Mesendoderm (in vitro differentiated cells): ENCODE data around the gene GNAL.
A peak's percentile ranks its signal among the peaks of the same experiment; 100 is the strongest.

Source experiments
- DNase-seq: peaks from one replicate; pipeline ENCODE4 v3.0.0; 2013
- H2AK5ac ChIP-seq: 2 replicates; pipeline ENCODE4 v1.6.1; 2013; ENCODE audit warnings: low read length, inconsistent platforms
- H2BK120ac ChIP-seq: 2 replicates; pipeline ENCODE4 v1.6.1; 2013; ENCODE audit warnings: low read depth, mild to moderate bottlenecking, low read length, moderate library complexity, mixed read lengths
- H2BK15ac ChIP-seq: replicated peaks from 2 replicates; pipeline ENCODE4 v1.6.1; 2013; ENCODE audit warnings: low read depth, mild to moderate bottlenecking, moderate library complexity
- H2BK5ac ChIP-seq: 2 replicates; pipeline ENCODE4 v1.6.1; 2013; ENCODE audit warnings: low read length, inconsistent platforms
- H3K18ac ChIP-seq: 2 replicates; pipeline ENCODE4 v1.6.1; 2013; ENCODE audit warnings: mild to moderate bottlenecking, low read length, mixed read lengths
- H3K23ac ChIP-seq: one replicate; pipeline ENCODE4 v1.6.1; 2013; ENCODE audit warnings: low read length
- H3K27ac ChIP-seq: 2 replicates; pipeline ENCODE4 v1.5.1; 2013; ENCODE audit warnings: low read depth, mild to moderate bottlenecking, inconsistent platforms, low read length, moderate library complexity
- H3K27me3 ChIP-seq: 2 replicates; pipeline ENCODE4 v1.6.1; 2013; ENCODE audit warnings: low read length, control low read depth, mild to moderate bottlenecking, inconsistent platforms; ENCODE audit not compliant: insufficient read depth, poor library complexity
- H3K36me3 ChIP-seq: 2 replicates; pipeline ENCODE4 v1.6.1; 2013; ENCODE audit warnings: low read length, inconsistent platforms; ENCODE audit not compliant: control insufficient read depth, insufficient read depth
- H3K4ac ChIP-seq: one replicate; pipeline ENCODE4 v1.6.1; 2013; ENCODE audit warnings: low read depth, mild to moderate bottlenecking, low read length, moderate library complexity
- H3K4me1 ChIP-seq: 2 replicates; pipeline ENCODE4 v1.6.1; 2013; ENCODE audit warnings: low read depth, low read length, inconsistent platforms; ENCODE audit not compliant: control insufficient read depth
- H3K4me2 ChIP-seq: 2 replicates; pipeline ENCODE4 v1.6.1; 2013; ENCODE audit warnings: low read length
- H3K4me3 ChIP-seq: 2 replicates; pipeline ENCODE4 v1.5.1; 2013; ENCODE audit warnings: mild to moderate bottlenecking, low read length
- H3K56ac ChIP-seq: one replicate; pipeline ENCODE4 v1.6.1; 2013; ENCODE audit warnings: low read length
- H3K79me1 ChIP-seq: 2 replicates; pipeline ENCODE4 v1.6.1; 2013; ENCODE audit warnings: low read length, inconsistent platforms
- H3K79me2 ChIP-seq: 2 replicates; pipeline ENCODE4 v1.6.1; 2013; ENCODE audit warnings: mild to moderate bottlenecking, low read length; ENCODE audit not compliant: control insufficient read depth, insufficient read depth
- H3K9ac ChIP-seq: 2 replicates; pipeline ENCODE4 v1.6.1; 2013; ENCODE audit warnings: low read length, inconsistent platforms
- H4K5ac ChIP-seq: one replicate; pipeline ENCODE4 v1.6.1; 2013; ENCODE audit warnings: low read length
- H4K8ac ChIP-seq: one replicate; pipeline ENCODE4 v1.6.1; 2013; ENCODE audit warnings: low read depth, mild to moderate bottlenecking, control low read depth, low read length, moderate library complexity
- WGBS: extraction: QIAGEN DNeasy Blood & Tissue Kit; methylation state at CpG from one replicate; pipeline ENCODE4 v1.1.7; 2013; ENCODE audit warnings: low lambda C conversion rate, missing lambda C conversion rate; ENCODE audit not compliant: insufficient coverage; ENCODE audit errors: extremely low coverage; 5-methylcytosine and 5-hydroxymethylcytosine counted together

Gene GNAL

GRCh38 chr18:11849279-11849678 lies 160.2 kb downstream of the GNAL start:
- H3K4ac ChIP-seq = no peak overlapping the region
- DNase-seq = no peak
- H3K4me3 ChIP-seq = no peak overlapping the region
- no peaks in the 10 kb centered on the region for H3K36me3 ChIP-seq
- no peak overlapping the region for H3K56ac ChIP-seq
- H2BK15ac ChIP-seq = no peak overlapping the region
- H3K23ac ChIP-seq = no peak overlapping the region
- H3K4me1 ChIP-seq = peaks cover 4% of the 10 kb centered on the region
- no peak overlapping the region for H3K18ac ChIP-seq
- no peak overlapping the region for H3K9ac ChIP-seq
- H4K8ac ChIP-seq = no peak overlapping the region
- no peak overlapping the region for H2BK5ac ChIP-seq
- no CpG with 5 or more reads among the region's 7 CpGs for WGBS
- H4K5ac ChIP-seq = no peak overlapping the region
- H2AK5ac ChIP-seq = no peak overlapping the region
- H3K27me3 ChIP-seq = no peaks in the 10 kb centered on the region
- H2BK120ac ChIP-seq = no peak overlapping the region
- H3K27ac ChIP-seq = no peak overlapping the region
- H3K79me2 ChIP-seq = peaks cover 20% of the 10 kb centered on the region
- H3K4me2 ChIP-seq = no peak overlapping the region
- peaks cover 7% of the 10 kb centered on the region for H3K79me1 ChIP-seq

- Histone ChIP-seq H3K79me2 (peaks cover 20% of the 10 kb centered on the region), H3K4me1 (peaks cover 4% of the 10 kb centered on the region), H3K4ac (no peak overlapping the region), H3K27ac (no peak overlapping the region), H3K18ac (no peak overlapping the region), H2BK15ac (no peak overlapping the region), H2BK5ac (no peak overlapping the region), H3K9ac (no peak overlapping the region), H3K56ac (peak overlapping the region; percentile 34), H2AK5ac (no peak overlapping the region), H4K8ac (no peak overlapping the region), H3K4me2 (no peak overlapping the region), H4K5ac (no peak overlapping the region), H3K27me3 (no peaks in the 10 kb centered on the region), H3K79me1 (peaks cover 7% of the 10 kb centered on the region), H2BK120ac (no peak overlapping the region), H3K4me3 (no peak overlapping the region), H3K23ac (no peak overlapping the region), H3K36me3 (no peaks in the 10 kb centered on the region)
- WGBS = no CpG with 5 or more reads among the region's 17 CpGs
- peak; percentile 59 for DNase-seq
Observed at GRCh38 chr18:11849841-11850634, 161.0 kb downstream of the GNAL start.

GRCh38 chr18:11850821-11851145 lies 161.7 kb downstream of the GNAL start:
- H3K4me2 ChIP-seq = peak overlapping the region; percentile 64
- DNase-seq = peak; percentile 61
- peak overlapping the region; percentile 23 for H2BK5ac ChIP-seq
- H3K4me3 ChIP-seq = peak overlapping the region; percentile 53
- no peak overlapping the region for H2BK15ac ChIP-seq
- H3K4me1 ChIP-seq = peaks cover 4% of the 10 kb centered on the region
- H3K4ac ChIP-seq = peak overlapping the region; percentile 50
- no CpG with 5 or more reads among the region's 10 CpGs for WGBS
- peak overlapping the region; percentile 33 for H3K27ac ChIP-seq
- peak overlapping the region; percentile 69 for H3K56ac ChIP-seq
- H3K23ac ChIP-seq = no peak overlapping the region
- no peak overlapping the region for H2AK5ac ChIP-seq
- no peak overlapping the region for H4K8ac ChIP-seq
- H3K18ac ChIP-seq = no peak overlapping the region
- H4K5ac ChIP-seq = no peak overlapping the region
- peak overlapping the region; percentile 83 for H3K9ac ChIP-seq
- H3K79me2 ChIP-seq = peaks cover 20% of the 10 kb centered on the region
- no peaks in the 10 kb centered on the region for H3K36me3 ChIP-seq
- peaks cover 7% of the 10 kb centered on the region for H3K79me1 ChIP-seq
- no peaks in the 10 kb centered on the region for H3K27me3 ChIP-seq
- H2BK120ac ChIP-seq = no peak overlapping the region

- Histone ChIP-seq H4K8ac (no peak within 1 kb of the TSS), H3K4me2 (peak within 1 kb of the TSS; percentile 93), H2BK120ac (no peak within 1 kb of the TSS), H4K5ac (no peak within 1 kb of the TSS), H3K23ac (no peak within 1 kb of the TSS), H3K79me1 (peaks cover 7% of the 10 kb centered on the region), H2BK15ac (no peak within 1 kb of the TSS), H2BK5ac (peak within 1 kb of the TSS; percentile 23), H3K4ac (peak within 1 kb of the TSS; percentile 50), H3K27me3 (no peaks in the 10 kb centered on the region), H2AK5ac (no peak within 1 kb of the TSS), H3K4me1 (peaks cover 4% of the 10 kb centered on the region), H3K18ac (no peak within 1 kb of the TSS), H3K9ac (peak within 1 kb of the TSS; percentile 94), H3K36me3 (no peaks in the 10 kb centered on the region), H3K27ac (peak within 1 kb of the TSS; percentile 33), H3K56ac (peak within 1 kb of the TSS; percentile 96), H3K79me2 (peaks cover 20% of the 10 kb centered on the region), H3K4me3 (peak within 1 kb of the TSS; percentile 94)
- peak; percentile 98 for DNase-seq
- WGBS = no CpG with 5 or more reads among the region's 53 CpGs
Observed at GRCh38 chr18:11851146-11851805, 162.2 kb downstream of the GNAL start, which contains the start of gene CHMP1B. Gene CHMP1B, plus strand, starts transcription at chr18:11851413. Its CDS starts 99 bp downstream, at chr18:11851512.

- no peak overlapping the region for H2BK120ac ChIP-seq
- peak overlapping the region; percentile 96 for H3K56ac ChIP-seq
- H4K8ac ChIP-seq = no peak overlapping the region
- peaks cover 20% of the 10 kb centered on the region for H3K79me2 ChIP-seq
- H2BK5ac ChIP-seq = no peak overlapping the region
- no peaks in the 10 kb centered on the region for H3K27me3 ChIP-seq
- H3K27ac ChIP-seq = no peak overlapping the region
- no peak overlapping the region for H4K5ac ChIP-seq
- peak overlapping the region; percentile 94 for H3K9ac ChIP-seq
- H2AK5ac ChIP-seq = no peak overlapping the region
- peak; percentile 57 for DNase-seq
- H3K4me1 ChIP-seq = peaks cover 4% of the 10 kb centered on the region
- no peak overlapping the region for H3K4ac ChIP-seq
- H3K79me1 ChIP-seq = peaks cover 7% of the 10 kb centered on the region
- WGBS = no CpG with 5 or more reads among the region's 23 CpGs
- no peak overlapping the region for H3K23ac ChIP-seq
- H2BK15ac ChIP-seq = no peak overlapping the region
- no peaks in the 10 kb centered on the region for H3K36me3 ChIP-seq
- no peak overlapping the region for H3K18ac ChIP-seq
- peak overlapping the region; percentile 94 for H3K4me3 ChIP-seq
- peak overlapping the region; percentile 93 for H3K4me2 ChIP-seq
Observed at GRCh38 chr18:11851806-11852337, 162.8 kb downstream of the GNAL start.
